ENCODE data around the gene HIPK2. TPM values are rescaled to one million over a fixed set of nuclear protein-coding genes. Genes with fewer than 3 reads are reported as not detected.

HIPK2 gene
- total RNA-seq, 2 donors from 2014 or later: 49.4 to 68.5 TPM

- Histone ChIP-seq H3K9me3 (no peaks in the 10 kb centered on the region), H3K4me3 (no peak overlapping the region), H3K27me3 (replicated peaks; ENCODE audit: insufficient read depth) (no peaks in the 10 kb centered on the region), H3K4me1 (ENCODE audit: control insufficient read depth in 1 of 2, low read depth in 2 of 2) (no peaks in the 10 kb centered on the region), H3K36me3 (no peaks in the 10 kb centered on the region), H3K27ac (no peak overlapping the region)
- DNase-seq (ENCODE audit: low spot score) (no peak), ATAC-seq (ENCODE audit: insufficient number of reproducible peaks, low FRiP score, low read depth) (no peak)
- TF ChIP-seq CTCF (IDR thresholded peaks at IDR 0.05): no peak
Observed at GRCh38 chr7:139821349-139822105, 43.7 kb upstream of the HIPK2 start.

- Histone ChIP-seq H3K36me3 (no peaks in the 10 kb centered on the region), H3K9me3 (no peaks in the 10 kb centered on the region), H3K27me3 (replicated peaks; ENCODE audit: insufficient read depth) (no peaks in the 10 kb centered on the region), H3K4me1 (ENCODE audit: control insufficient read depth in 1 of 2, low read depth in 2 of 2) (no peaks in the 10 kb centered on the region), H3K27ac (no peak overlapping the region), H3K4me3 (no peak overlapping the region)
- no peak for ATAC-seq (ENCODE audit: insufficient number of reproducible peaks, low FRiP score, low read depth)
- no peak for TF ChIP-seq CTCF (IDR thresholded peaks at IDR 0.05)
- DNase-seq (ENCODE audit: low spot score): no peak
Observed at GRCh38 chr7:139820089-139820488, 42.3 kb upstream of the HIPK2 start.

GRCh38 chr7:139817249-139817648 lies 39.5 kb upstream of the HIPK2 start:
- ATAC-seq (ENCODE audit: insufficient number of reproducible peaks, low FRiP score, low read depth): no peak
- Histone ChIP-seq H3K9me3 (no peaks in the 10 kb centered on the region), H3K4me3 (no peak overlapping the region), H3K4me1 (ENCODE audit: control insufficient read depth in 1 of 2, low read depth in 2 of 2) (no peaks in the 10 kb centered on the region), H3K36me3 (no peaks in the 10 kb centered on the region), H3K27me3 (replicated peaks; ENCODE audit: insufficient read depth) (no peaks in the 10 kb centered on the region), H3K27ac (no peak overlapping the region)
- TF ChIP-seq CTCF (IDR thresholded peaks at IDR 0.05): no peak
- no peak for DNase-seq (ENCODE audit: low spot score)

DNA sequence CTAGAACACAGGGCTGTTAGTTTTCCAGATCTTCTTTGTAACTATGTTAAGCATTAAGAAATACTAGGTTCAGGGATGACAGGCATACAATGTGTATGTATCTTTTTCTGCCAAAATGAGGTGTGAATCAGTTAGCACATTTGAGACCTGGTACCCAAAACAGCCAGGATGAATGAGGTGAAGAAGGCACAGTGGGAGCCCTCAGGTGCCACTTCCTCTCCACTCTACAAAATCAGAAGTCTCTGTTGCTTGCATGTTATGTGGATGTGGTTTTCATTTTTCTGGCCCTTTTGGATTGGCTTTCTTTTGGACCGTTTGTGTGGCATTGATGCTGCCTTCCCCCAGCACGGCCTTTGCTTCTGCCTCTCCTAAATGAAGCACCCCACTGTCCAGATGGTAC lies 35.9 kb upstream of the HIPK2 start:
- H3K27ac ChIP-seq: no peak overlapping the region
- no peak for ATAC-seq (ENCODE audit: insufficient number of reproducible peaks, low FRiP score, low read depth)
- H3K36me3 ChIP-seq: no peaks in the 10 kb centered on the region
- H3K27me3 ChIP-seq (replicated peaks; ENCODE audit: insufficient read depth): no peaks in the 10 kb centered on the region
- no peak for TF ChIP-seq CTCF (IDR thresholded peaks at IDR 0.05)
- H3K4me3 ChIP-seq: no peak overlapping the region
- H3K4me1 ChIP-seq (ENCODE audit: control insufficient read depth in 1 of 2, low read depth in 2 of 2): no peaks in the 10 kb centered on the region
- H3K9me3 ChIP-seq: no peaks in the 10 kb centered on the region
- no peak for DNase-seq (ENCODE audit: low spot score)

DNA sequence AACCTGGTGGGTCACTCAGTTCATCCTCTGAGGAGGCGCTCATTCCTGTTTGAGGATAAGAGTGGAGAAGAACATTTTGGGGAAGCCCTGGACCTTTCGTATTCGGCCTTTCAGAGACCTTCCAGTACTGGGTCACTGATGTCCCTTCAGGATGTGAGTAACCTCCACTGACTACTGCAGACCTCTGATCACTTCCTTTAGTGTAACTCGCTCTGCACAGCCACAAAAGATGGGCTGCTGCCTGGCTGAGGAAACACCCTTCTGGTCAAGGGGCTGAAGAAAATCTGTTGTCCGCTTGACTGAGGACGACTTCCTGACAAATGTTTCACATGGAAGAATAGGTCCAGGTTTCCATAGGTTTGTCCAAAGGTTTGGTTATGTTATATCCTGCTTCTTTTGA lies 35.4 kb upstream of the HIPK2 start:
- TF ChIP-seq CTCF (IDR thresholded peaks at IDR 0.05): no peak
- H3K9me3 ChIP-seq: no peaks in the 10 kb centered on the region
- ATAC-seq (ENCODE audit: insufficient number of reproducible peaks, low FRiP score, low read depth): no peak

More for the DNA sequence above, 35.4 kb upstream of the HIPK2 start:
- Histone ChIP-seq H3K27me3 (replicated peaks; ENCODE audit: insufficient read depth) (no peaks in the 10 kb centered on the region), H3K4me3 (no peak overlapping the region), H3K27ac (no peak overlapping the region), H3K36me3 (no peaks in the 10 kb centered on the region), H3K4me1 (ENCODE audit: control insufficient read depth in 1 of 2, low read depth in 2 of 2) (no peaks in the 10 kb centered on the region)
- no peak for DNase-seq (ENCODE audit: low spot score)
